GM10248 (cell line): ENCODE data around the gene PPFIBP1.

Experiments
- CTCF ChIA-PET: fragments of 300-600 bp; sonication (Branson Sonifier 250); formaldehyde crosslinking; extraction: SDS; loops from one replicate; lab custom pipeline; 2021; ENCODE audit warnings: antibody characterized with exemption; lab: Yijun Ruan, JAX
- POLR2A ChIA-PET: fragments of 350-650 bp; sonication (Branson Sonifier 250); formaldehyde crosslinking; extraction: SDS; loops from one replicate; lab custom pipeline; 2020; ENCODE audit warnings: antibody characterized with exemption; lab: Yijun Ruan, JAX
- DNase-seq: peaks from one replicate; pipeline ENCODE4 v3.0.0; 2012; ENCODE audit errors: extremely low spot score
- TF ChIP-seq, protein P1 (sequence below): IDR thresholded peaks from 2 replicates; pipeline ENCODE4 v1.5.1; 2012; ENCODE audit warnings: mild to moderate bottlenecking, low read depth; ENCODE audit errors: extremely low read depth, missing control alignments, control extremely low read depth

Gene PPFIBP1

GRCh38 chr12:27527512-27527911 is 3.5 kb downstream of the PPFIBP1 start:
- no peak for DNase-seq
- ChIA-PET POLR2A (no interaction called here), CTCF (interaction anchor here (1.9 kb wide), 1 partner anchor 9 kb away, joined by 5 read pairs; no protein-coding TSS in a partner anchor)
- TF ChIP-seq, protein P1, sequence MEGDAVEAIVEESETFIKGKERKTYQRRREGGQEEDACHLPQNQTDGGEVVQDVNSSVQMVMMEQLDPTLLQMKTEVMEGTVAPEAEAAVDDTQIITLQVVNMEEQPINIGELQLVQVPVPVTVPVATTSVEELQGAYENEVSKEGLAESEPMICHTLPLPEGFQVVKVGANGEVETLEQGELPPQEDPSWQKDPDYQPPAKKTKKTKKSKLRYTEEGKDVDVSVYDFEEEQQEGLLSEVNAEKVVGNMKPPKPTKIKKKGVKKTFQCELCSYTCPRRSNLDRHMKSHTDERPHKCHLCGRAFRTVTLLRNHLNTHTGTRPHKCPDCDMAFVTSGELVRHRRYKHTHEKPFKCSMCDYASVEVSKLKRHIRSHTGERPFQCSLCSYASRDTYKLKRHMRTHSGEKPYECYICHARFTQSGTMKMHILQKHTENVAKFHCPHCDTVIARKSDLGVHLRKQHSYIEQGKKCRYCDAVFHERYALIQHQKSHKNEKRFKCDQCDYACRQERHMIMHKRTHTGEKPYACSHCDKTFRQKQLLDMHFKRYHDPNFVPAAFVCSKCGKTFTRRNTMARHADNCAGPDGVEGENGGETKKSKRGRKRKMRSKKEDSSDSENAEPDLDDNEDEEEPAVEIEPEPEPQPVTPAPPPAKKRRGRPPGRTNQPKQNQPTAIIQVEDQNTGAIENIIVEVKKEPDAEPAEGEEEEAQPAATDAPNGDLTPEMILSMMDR: no peak

DNA sequence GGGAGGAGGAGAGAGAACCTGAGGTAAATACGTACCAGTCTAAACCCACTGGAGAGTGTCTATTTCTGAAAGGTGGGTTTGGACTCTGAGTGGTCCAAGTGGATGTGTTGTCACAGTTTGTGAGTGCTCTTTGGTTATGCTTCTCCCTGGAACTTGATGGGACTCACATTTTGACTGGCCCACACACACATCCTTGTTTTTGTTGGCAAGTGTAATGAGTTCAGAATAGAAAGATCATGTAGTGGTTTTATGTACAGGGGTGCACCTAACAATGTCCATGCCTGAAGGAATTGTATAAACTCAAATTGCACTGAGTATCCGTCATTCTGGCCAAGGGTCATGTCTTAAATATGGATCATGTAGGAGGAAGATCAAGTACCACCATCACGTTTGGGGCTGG is 4.8 kb downstream of the PPFIBP1 start:
- TF ChIP-seq, protein P1: no peak
- no peak for DNase-seq
- ChIA-PET CTCF (no interaction called here), POLR2A (no interaction called here)

- DNase-seq: no peak
- TF ChIP-seq, protein P1: no peak
- ChIA-PET POLR2A (no interaction called here), CTCF (interaction anchor here (0.8 to 2.6 kb wide), 4 partner anchors 9 to 95 kb away, joined by 3 to 11 read pairs (median 4); no protein-coding TSS in a partner anchor)
These were observed 6.3 kb downstream of the PPFIBP1 start for GRCh38 chr12:27530157-27530922.

DNA sequence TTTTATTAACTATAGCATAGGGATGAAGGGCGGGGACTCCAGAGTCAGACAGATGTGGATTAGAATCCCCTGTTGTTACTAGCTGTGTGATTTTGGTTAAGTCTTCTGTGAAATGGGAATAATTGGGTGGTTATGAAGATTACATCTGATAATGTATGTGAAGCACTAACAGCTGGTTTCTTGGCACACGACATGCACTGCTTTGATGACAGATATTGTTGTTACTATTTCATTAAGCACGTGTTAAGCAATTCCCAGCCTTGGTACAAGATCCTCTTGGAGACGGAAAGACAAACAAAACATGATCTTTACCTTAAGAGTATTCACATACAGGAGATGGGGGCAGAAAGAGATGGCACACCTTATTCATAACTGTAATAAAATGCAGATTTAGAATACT is 7.9 kb downstream of the PPFIBP1 start:
- ChIA-PET POLR2A (no interaction called here), CTCF (interaction anchor here (0.7 to 2.6 kb wide), 7 partner anchors 8 to 96 kb away, joined by 3 to 11 read pairs (median 3); no protein-coding TSS in a partner anchor)
- no peak for DNase-seq
- TF ChIP-seq, protein P1: no peak

GRCh38 chr12:27534060-27534764 is 10.2 kb downstream of the PPFIBP1 start:
- ChIA-PET CTCF (interaction anchor here (2.4 to 2.5 kb wide), 2 partner anchors 10 to 18 kb away, joined by 6 to 8 read pairs; partner anchors contain the start of gene PPFIBP1), POLR2A (interaction anchor here (2.0 kb wide), 1 partner anchor 10 kb away, joined by 8 read pairs; the partner anchor contains the start of gene PPFIBP1)
- DNase-seq: peak; percentile 45
- TF ChIP-seq, protein P1: no peak

- ChIA-PET CTCF (interaction anchor here (1.1 to 2.5 kb wide), 3 partner anchors 11 to 100 kb away, joined by 3 to 8 read pairs (median 6); partner anchors contain the start of gene PPFIBP1), POLR2A (interaction anchor here (2.0 kb wide), 1 partner anchor 11 kb away, joined by 8 read pairs; the partner anchor contains the start of gene PPFIBP1)
- TF ChIP-seq, protein P1: no peak
- DNase-seq: no peak
These were observed 10.8 kb downstream of the PPFIBP1 start for GRCh38 chr12:27534765-27535161.
